NOMO-1 treated with DMSO at 0.1 percent for 48 hours (cell line): ENCODE results near the gene PPM1A.
"Not testable (repeated sequence)": the region's sequence is repeated elsewhere in the genome, so short reads cannot be mapped to it uniquely, and the experiment has no call there.

Experiments used
- DNase-seq: peaks from one replicate; lab custom pipeline; 2025; ENCODE audit not compliant: unreplicated experiment; lab: John Stamatoyannopoulos, UW

The PPM1A gene

DNA sequence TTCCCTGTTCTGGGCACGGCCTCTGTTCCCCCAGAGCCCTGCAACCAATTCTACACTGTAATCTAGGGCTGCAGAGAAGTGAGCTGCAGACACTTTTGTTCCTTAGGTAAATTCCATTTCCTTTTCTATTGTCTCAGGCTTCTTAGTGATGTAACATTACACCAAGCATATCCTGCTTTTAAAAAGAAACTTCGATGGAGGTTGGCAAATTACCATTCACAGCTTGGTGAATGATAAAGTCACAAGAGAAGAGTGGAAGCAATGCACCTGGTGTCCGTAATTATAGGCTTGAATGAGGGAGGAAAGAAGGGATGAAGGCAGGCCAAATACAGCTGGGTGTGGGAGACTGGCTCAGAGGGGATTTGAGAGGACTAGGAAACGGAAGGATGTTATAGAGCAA is 68.6 kb downstream of the PPM1A start:
- no peak for DNase-seq

DNA sequence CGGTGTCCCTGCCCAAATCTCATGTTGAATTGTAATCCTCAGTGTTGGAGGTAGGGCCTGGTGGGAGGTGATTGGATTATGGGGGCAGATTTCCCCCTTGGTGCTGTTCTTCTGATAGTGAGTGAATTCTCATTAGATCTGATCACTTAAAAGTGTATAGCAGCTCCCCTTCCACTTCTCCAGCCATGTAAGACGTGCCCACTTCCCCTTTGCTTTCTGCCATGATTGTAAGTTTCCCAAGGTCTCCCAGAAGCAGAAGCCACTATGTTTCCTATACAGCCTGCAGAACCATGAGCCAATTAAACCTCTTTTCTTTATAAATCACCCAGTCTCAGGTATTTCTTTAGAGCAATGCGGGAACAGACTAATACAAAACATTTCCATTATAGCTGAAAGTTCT is 71.8 kb downstream of the PPM1A start:
- not testable (repeated sequence) for DNase-seq

DNA sequence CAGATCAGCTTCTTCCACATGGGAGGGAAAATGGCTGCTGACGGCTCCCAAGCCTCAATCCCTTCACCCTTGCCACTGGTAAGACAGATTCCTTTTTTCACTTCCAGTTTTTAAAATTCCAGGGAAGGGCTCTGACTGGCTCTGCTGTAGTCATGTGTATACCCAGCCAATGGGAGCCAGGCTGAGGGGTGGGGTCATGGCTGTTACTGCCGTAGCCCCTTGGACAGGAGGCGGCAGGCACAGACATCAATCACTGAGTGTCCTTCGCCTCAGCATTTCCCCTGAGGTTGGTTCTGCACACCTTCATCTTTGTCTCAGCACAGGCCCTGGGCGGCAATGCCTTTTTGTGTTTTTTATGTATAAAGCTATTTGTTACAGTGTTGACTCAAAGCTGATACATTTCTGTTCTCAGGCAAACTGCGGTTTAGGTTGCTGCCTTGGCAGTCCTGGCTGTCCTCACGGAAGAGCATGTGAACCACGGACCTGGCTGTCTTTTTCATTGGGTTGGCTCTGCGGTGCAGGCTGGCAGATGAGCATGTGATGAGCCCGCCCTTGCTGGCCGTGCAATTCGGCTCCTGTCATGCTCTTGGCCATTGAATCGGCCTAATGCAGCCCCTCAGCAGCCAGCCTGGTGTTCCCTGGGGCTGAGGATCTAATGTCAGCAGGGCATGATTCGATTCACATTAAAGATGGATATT is 74.3 kb downstream of the PPM1A start:
- no peak for DNase-seq

DNA sequence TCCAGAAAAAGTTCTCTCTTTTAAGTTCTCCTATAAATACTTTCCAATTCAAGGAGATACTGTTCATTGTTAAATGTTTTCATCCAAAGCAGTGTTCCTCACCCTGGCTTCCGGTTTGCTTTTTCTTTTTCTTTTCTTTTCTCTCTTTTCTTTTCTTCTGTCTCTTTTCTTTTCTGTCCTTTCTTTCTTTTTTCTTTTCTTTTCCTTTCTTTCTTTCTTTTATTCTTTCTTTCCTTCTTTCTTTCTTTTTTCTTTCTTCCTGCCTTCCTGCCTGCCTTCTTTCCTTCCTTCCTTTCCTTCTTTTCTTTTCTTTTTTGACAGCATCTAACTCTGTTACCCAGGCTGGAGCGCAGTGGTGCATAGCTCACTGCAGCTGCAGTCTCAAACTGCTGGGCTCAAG is 75.8 kb downstream of the PPM1A start:
- DNase-seq: no peak

DNA sequence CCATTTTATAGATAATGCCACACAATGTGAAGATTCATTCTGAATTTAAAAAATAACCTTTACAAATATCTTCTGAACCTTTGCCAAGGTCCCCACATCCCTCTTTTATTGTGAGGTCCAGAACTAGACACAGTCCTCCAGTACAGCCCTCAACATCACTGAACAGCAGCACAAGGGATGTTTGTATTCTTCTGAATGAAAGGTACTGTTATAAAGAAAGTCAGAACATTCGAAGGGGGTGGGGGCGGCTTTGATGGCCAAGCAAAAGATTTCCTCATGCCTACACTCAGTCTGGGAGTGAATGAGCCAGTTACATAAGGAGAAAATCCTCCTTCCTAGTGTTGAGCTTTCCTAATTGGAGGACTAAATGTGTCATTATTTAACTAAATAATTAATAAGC is 77.3 kb downstream of the PPM1A start:
- DNase-seq: no peak

DNA sequence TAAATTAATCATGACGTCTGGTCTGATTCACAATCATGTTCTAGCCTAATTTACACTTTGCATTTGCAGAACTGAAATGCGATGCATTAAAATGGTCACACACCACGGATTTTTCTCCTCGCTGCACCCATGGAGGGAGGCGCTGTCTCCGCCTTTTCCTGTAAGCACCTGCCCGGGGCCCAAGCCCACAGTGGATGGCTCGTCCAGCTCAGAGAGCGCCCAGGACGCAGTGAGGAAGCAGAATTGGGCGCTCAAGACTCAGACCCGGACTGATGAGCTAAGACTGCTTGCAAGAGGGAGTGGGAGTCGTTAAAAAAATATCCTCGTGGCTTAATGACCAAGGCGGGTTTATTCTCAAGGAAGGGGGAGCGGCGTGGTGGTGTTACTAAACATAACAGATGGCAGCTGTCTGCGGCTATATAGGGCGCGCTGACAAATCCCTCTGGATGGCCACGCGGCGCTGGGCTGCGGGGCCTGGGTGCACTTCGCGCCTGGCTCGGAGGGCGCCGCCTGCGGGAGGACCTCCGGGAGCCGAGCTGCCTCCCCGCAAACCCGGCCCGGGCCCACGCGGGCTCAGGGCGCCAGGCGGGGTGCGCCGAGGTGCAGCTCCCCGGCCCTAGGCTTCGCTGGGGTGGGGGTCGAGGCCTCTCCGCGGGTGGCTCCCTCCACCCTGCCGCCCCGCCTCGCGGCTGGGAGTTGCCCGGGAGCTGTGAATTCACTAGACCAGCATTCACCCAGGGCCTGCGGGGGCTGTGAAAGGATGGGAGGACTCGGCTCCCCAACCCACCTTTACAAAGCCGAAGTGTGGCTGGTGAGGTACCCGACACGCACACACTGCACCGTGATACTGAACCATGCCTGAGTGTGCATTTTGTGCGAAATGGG is 78.7 kb downstream of the PPM1A start:
- no peak for DNase-seq

DNA sequence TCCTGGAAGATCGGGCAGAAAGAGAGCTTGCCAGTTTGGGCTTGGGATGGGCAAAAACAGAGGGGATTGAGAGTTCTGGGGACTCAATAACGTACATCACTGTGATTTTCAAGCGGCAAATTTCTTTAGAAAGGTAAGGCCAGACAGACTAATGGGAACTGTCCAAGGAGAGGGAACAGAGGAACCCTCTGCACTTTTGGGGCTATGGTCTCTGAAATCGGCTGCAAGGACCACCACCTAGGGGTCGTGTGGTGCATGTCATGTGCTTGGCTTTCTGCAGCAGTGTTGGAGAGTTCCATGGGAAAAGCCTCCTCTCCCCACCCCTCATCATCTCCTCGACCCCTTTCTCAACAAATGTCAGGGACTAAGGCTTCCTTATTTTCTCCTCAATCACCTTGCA is 79.6 kb downstream of the PPM1A start:
- no peak for DNase-seq

DNA sequence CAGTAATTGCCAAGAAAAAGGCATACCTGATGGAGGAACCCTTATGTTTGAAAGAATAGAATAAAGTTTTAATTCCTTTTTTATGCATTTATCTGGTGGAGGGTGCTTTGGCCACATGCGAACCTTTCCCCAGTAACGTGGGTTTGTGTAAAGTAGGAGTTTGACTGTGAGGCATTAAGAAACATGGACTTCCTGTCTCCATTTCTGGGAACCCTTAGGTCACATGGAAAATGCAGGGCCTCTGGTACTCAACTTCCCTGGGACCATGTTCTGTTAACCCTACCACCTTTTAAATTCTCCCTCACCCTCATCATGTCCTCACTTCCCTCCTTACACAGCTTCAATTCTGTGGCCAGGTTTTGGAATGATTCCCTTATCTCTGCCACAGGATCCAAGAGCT is 80.3 kb downstream of the PPM1A start:
- no peak for DNase-seq

DNA sequence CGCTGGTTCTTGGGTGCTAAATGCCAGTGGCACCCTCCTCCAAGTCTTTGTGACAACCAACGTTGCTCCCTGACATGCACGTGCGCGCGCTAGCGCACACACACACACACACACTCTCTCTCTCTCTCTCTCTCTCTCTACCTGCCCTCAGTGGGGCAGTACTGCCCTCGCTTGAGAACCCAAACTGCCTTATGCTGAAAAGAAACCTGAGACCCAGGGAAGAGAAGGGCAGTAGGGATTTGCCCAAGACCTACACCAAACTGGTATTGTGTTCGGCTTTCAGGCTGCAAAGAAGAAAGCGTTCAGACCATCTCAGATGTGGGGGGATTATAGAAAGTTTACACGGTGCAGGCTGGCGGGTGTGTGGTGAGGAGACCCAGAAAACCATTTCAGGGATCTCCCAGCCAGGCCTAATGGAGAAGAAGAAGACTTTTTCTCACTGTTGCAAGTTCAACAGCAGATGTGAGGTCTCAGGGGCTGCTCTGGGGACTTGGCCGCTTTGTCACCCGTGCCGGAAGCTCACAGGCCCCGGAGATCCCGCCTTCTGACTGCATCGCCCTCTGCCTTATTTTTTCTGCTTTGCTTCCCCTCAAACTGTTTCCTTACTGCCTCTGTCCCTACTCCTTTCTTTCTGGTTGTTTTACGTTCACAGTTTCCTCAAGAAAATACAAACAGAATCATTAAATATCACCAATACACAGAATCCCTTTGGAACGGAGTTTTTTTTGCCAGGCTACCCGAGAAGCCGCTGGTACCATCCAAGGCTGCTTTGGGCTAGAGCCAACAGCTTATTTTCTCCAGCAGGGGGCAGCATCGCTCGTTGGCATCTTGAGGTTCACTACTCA is 82.4 kb downstream of the PPM1A start:
- peak; percentile 79 for DNase-seq

DNA sequence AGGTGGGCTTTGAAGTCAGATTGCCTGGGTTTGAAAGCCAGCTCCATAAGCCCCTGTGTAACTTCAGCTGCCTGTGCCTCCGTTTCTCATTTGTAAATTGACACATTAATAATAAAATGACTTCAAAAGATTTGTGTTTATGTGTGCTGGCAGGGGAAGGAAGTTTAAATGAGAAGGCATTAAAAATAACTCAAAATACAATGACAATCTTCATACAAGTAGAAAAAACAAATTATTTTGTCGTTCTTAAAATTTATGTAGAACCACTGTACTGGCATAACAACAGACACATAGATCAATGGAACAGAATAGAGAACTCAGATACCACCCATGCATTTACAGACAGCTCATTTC is 83.0 kb downstream of the PPM1A start:
- no peak for DNase-seq

DNA sequence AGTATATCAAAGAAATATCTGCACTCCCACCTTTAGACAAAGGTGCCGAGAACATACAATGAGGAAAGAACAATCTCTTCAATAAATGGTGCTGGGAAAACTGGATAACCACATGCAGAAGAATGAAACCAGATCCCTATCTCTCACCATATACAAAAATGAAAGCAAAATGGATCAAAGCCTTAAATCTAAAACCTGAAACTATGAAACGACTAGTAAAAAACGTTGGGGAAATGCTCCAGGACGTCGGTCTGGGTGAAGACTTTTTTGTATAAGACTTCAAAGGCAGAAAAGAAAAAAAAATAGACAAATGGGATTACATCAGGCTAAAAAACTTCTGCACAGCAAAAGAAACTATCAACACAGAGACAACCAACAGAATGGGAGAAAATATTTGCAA is 83.8 kb downstream of the PPM1A start:
- DNase-seq: no peak

DNA sequence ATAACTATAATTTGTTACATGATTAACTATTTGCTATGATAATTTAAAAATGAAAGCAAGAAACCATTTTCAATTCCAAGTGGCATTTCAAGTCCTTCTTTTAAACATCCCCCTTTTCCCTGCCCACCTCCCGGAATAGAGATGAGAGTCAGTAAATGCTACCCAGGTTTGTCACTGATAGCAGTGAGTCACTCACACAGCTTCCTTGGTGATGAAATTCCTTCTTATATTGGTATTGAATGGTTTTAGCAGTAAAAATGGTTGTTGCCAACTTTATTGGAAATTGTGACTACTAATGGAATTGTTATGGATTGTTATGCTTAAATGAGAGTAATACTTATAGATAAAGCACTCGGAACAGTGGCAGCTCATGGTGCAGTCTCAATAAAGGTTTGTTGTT is 90.5 kb downstream of the PPM1A start:
- DNase-seq: no peak

DNA sequence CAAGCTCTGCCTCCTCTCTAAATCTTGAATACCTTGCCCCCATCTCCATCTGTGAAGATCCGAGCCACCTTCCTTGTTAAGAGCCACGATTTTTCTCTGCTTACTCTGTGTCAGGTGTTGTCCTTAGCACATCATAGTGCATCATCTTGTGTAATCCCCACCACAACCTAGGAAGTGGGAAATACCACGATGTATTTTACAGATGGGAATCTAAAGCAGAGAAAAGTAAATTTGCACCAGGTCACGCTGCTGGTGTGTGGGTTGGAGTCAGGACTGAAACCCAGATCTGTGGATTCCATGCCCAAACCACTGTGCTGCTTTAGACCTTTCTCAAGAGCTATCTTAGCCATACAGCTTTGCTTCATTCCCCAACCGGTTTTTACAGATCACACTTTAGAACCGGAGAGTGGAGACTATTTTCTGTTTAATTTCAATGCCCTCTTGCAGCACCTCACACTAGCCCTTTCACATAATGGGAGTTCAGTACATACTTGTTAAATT is 94.6 kb downstream of the PPM1A start:
- no peak for DNase-seq

DNA sequence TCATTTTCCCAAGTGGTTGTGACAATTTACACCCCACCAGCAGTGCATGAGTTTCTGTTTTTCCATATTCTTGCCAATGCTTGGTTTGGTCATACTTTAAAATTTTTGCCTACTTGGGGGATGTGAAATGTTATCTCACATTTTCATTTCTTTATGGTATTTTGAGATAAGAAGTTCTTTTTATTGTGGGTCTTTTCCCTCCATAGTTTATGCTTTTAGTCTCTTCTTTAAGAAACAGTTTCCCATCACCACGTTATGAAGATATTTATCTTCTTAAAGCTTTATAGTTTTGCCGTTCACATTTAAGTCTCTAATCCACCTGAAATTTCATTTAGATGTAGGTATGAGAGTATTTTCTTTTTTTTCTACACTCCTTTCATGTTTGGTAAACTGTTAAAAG is 95.7 kb downstream of the PPM1A start:
- no peak for DNase-seq

DNA sequence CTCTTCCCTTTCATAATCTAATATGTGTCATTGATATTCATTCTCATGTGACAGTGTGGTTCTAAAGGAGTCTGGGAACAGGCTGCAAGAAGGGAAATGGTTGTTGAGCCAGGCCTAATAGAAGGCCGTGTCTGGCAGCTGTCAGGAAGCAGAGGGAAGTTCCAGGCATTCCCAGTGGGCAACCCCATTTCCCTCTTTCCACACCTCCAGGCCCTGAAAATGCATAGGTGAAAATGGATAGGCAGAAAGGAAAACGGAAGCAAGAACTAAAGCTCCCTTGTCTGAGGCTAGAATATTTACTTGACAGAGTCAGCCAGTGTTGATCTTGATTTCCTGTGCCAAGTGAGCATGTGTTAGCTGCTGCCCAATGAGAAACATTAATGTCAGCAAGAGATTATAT is 97.7 kb downstream of the PPM1A start:
- DNase-seq: no peak

DNA sequence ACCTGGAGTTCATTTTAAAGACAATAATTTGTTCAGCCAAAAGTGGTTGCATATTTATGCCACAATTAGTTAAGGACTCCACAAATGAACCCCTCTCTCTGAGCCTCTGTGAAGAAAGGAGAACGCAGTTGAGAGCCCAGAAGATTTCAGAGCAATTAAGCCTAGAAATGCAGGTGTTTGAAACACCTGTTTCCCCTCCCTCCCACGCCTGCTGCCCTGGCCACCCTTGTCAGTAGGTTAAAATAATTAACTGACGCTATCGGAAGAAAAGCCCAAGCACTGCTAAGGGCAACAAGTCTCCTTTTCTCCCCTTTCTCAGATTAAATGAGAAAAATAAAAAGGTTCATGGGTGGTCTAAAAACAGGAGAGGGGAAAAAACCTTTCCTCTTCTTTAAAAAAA is 99.2 kb downstream of the PPM1A start:
- no peak for DNase-seq
